Adrenal gland (tissue), 12 donors: ENCODE data around the gene RFPL3. TPM values are rescaled to one million over a fixed set of nuclear protein-coding genes. Genes with fewer than 3 reads are reported as not detected.

ENCODE experiments used
- DNase-seq, 7 donors: peaks; one replicate each; pipeline ENCODE4 v3.0.0-alpha.2; 2019 to 2020
- H3K27ac ChIP-seq, 5 donors: fragments of 200-600 bp; sonication (generic) in 4 of 5; 1 replicate in 3 of 5; 2 replicates in 2 of 5; pipeline versions ENCODE4 v1.5.1 to v1.8.0; 2016 to 2020; ENCODE audit warnings: mild to moderate bottlenecking in 1 of 5
- H3K27me3 ChIP-seq: fragments of 200-600 bp; 2 replicates; pipeline ENCODE4 v1.8.0; 2021
- H3K36me3 ChIP-seq, 2 donors: fragments of 200-600 bp; replicated peaks in 1 of 2; 1 replicate in 1 of 2; 2 replicates in 1 of 2; pipeline versions ENCODE4 v1.5.1 to v1.8.0; 2018 to 2022
- H3K4me1 ChIP-seq, 2 donors: fragments of 200-600 bp; replicated peaks in 1 of 2; 1 replicate in 1 of 2; 2 replicates in 1 of 2; pipeline versions ENCODE4 v1.5.1 to v1.8.0; 2018 to 2021
- H3K4me3 ChIP-seq, 4 donors: fragments of 200-600 bp; sonication (generic) in 3 of 4; one replicate each; pipeline ENCODE4 v1.5.1; 2016 to 2018
- H3K9me3 ChIP-seq, 3 donors: fragments of 200-600 bp; sonication (generic) in 1 of 3; replicated peaks in 1 of 3; 1 replicate in 2 of 3; 2 replicates in 1 of 3; pipeline versions ENCODE4 v1.5.1 to v1.8.0; 2016 to 2021
- CTCF ChIP-seq, 6 experiments: fragments of 450-650 bp in 4 of 6; fragments of 200-600 bp in 2 of 6; sonication (generic) in 1 of 6; IDR thresholded peaks; 1 replicate in 5 of 6; 2 replicates in 1 of 6; pipeline versions ENCODE4 v1.5.1 to v1.8.0; 2016 to 2021; ENCODE audit warnings: antibody characterized with exemption in 6 of 6, mild to moderate bottlenecking in 2 of 6, moderate library complexity in 1 of 6
- POLR2A ChIP-seq, 2 donors: fragments of 450-650 bp; IDR thresholded peaks; one replicate each; pipeline ENCODE4 v1.6.1; 2017; ENCODE audit warnings: antibody characterized with exemption in 2 of 2, mild to moderate bottlenecking in 2 of 2, moderate library complexity in 1 of 2
- WGBS, 4 donors: extraction: QIAGEN DNeasy Blood & Tissue Kit in 2 of 4; methylation state at CpG; one replicate each; pipeline versions ENCODE4 v1.1.5 to v1.1.7; 2013 to 2017; 5-methylcytosine and 5-hydroxymethylcytosine counted together
- intact Hi-C, 2 donors: fragments of 100-400 bp; cut with DNase I; formaldehyde crosslinking; loops; one replicate each; pipeline versions ENCODE4 v1.14.1 to v1.15.0; 2022 to 2023
- polyA plus RNA-seq, 3 donors: library from polyadenylated mRNA; stranded (reverse); fragments of 200-250 nt in 2 of 3; fragments of 350-450 nt in 1 of 3; fragmentation: Illumina TruSeq in 1 of 3; extraction: RNeasy Lipid Tissue Mini Kit (QIAGEN cat#74804) in 1 of 3; gene quantifications; one replicate each; pipeline ENCODE4 v1.2.3, GENCODE V29; 2013 to 2014
- total RNA-seq, 9 donors: library from RNA; depleted of rRNA in 4 of 9; stranded (reverse); fragments of >200 nt in 4 of 9; fragments of 120-200 nt in 1 of 9; fragmentation: NEBNext Ultra II Directional in 1 of 9; extraction: Animal tissue kit (Norgen Biotek cat#: 25700) in 1 of 9; gene quantifications; one replicate each; pipeline versions ENCODE4 v1.1.0 to v1.2.4, GENCODE V29; 2013 to 2023
- donor health status: healthy with polysubstance abuse.
- donor health status: Bipolar disorder and iron deficiency.
- donor health status: DM: yes; HTN: yes; CAD: no.
- donor health status: DM: no; HTN: no; CAD: no.
- donor health status: DM: no; HTN: no; CAD: no.
- donor health status: DM: yes; HTN: yes; CAD: no.

RFPL3 gene
- total and polyA plus RNA-seq, 12 donors = not detected

- no peaks in the 10 kb centered on the region for H3K9me3 ChIP-seq
- WGBS, 4 donors = 80 to 89% (median 86%) methylated on average over 7 to 8 of the region's 8 CpGs
- H3K4me1 ChIP-seq = no peaks in the 10 kb centered on the region
- intact Hi-C loops = no loop called here
- H3K27me3 ChIP-seq = peaks cover 7% of the 10 kb centered on the region
- no peak overlapping the region for H3K4me3 ChIP-seq
- TF ChIP-seq CTCF (IDR thresholded peaks at IDR 0.05) = no peak
- TF ChIP-seq POLR2A (IDR thresholded peaks at IDR 0.05) = no peak
- no peaks in the 10 kb centered on the region for H3K36me3 ChIP-seq
- H3K27ac ChIP-seq = no peak overlapping the region
- DNase-seq = peak in 1 of 7 donors; percentile 24
Measured at GRCh38 chr22:32329202-32329645, 28.4 kb upstream of the RFPL3 start.

- intact Hi-C loops = no loop called here
- WGBS, 4 donors = 65 to 81% (median 79%) methylated on average over 21 to 28 of the region's 28 CpGs
Measured at GRCh38 chr22:32331236-32331917, 26.3 kb upstream of the RFPL3 start.

GRCh38 chr22:32331918-32332725, 25.5 kb upstream of the RFPL3 start:
- Histone ChIP-seq H3K27me3 (peaks cover 7% of the 10 kb centered on the region), H3K9me3 (no peaks in the 10 kb centered on the region), H3K4me1 (no peaks in the 10 kb centered on the region), H3K4me3 (no peak overlapping the region), H3K27ac (peak overlapping the region in 1 of 5 donors; percentile 75), H3K36me3 (no peaks in the 10 kb centered on the region)
- WGBS, 4 donors = 62 to 74% (median 67%) methylated on average over 10 to 15 of the region's 15 CpGs
- TF ChIP-seq POLR2A (IDR thresholded peaks at IDR 0.05) (no peak), CTCF (IDR thresholded peaks at IDR 0.05) (no peak)
- DNase-seq = peak in 2 of 7 donors; percentile 9 to 25
- intact Hi-C loops = no loop called here

More at GRCh38 chr22:32331236-32331917, 26.3 kb upstream of the RFPL3 start:
- no peaks in the 10 kb centered on the region for H3K36me3 ChIP-seq
- H3K27ac ChIP-seq = peak overlapping the region in 2 of 5 donors; percentile 21 to 75
- H3K4me1 ChIP-seq = no peaks in the 10 kb centered on the region
- peak in 2 of 7 donors; percentile 12 to 41 for DNase-seq
- no peaks in the 10 kb centered on the region for H3K9me3 ChIP-seq
- peaks cover 7% of the 10 kb centered on the region for H3K27me3 ChIP-seq
- no peak overlapping the region for H3K4me3 ChIP-seq
- TF ChIP-seq CTCF (IDR thresholded peaks at IDR 0.05) = no peak
- TF ChIP-seq POLR2A (IDR thresholded peaks at IDR 0.05) = no peak

GRCh38 chr22:32333141-32333768, 24.4 kb upstream of the RFPL3 start:
- intact Hi-C loops = no loop called here
- H3K27ac ChIP-seq = no peak overlapping the region
- no peaks in the 10 kb centered on the region for H3K36me3 ChIP-seq
- no peaks in the 10 kb centered on the region for H3K9me3 ChIP-seq
- H3K4me3 ChIP-seq = no peak overlapping the region
- WGBS, 4 donors = 66 to 75% (median 73%) methylated on average over 9 to 10 of the region's 10 CpGs
- H3K4me1 ChIP-seq = no peaks in the 10 kb centered on the region
- peaks cover 7% of the 10 kb centered on the region for H3K27me3 ChIP-seq
- TF ChIP-seq POLR2A (IDR thresholded peaks at IDR 0.05) (no peak), CTCF (IDR thresholded peaks at IDR 0.05) (no peak)
- DNase-seq = peak in 1 of 7 donors; percentile 31
